ENCODE data around the gene PRR23E.

The PRR23E gene

DNA sequence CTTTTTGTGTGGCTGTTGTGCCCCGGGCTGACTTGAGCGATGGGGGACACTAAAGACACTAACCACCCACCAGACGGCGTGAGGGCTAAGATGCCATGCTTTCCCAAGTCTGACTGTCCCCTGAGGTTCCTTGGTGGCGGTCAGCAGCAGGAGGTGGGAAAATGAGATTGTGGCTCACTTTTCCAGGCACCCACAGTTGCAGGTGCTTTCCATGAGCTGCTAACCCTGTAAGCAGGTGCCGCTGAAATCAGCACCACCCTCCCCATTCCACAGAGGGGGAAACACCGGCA is 17.7 kb downstream of the PRR23E start:
- CTCF ChIA-PET: no interaction called here
- no peaks in the 10 kb centered on the region for H3K36me3 ChIP-seq (ENCODE audit: control insufficient read depth in 2 of 2, insufficient read depth in 1 of 2, low read length in 2 of 2)
- H3K4me3 ChIP-seq (ENCODE audit: low read depth, low read length): no peak overlapping the region
- no peak for TF ChIP-seq KLF8 (tag by site-specific recombination; IDR thresholded peaks at IDR 0.05)
- no peak for TF ChIP-seq ZNF157 (tag by site-specific recombination; IDR thresholded peaks at IDR 0.05)
- no peak for TF ChIP-seq ZBTB8A (tag by site-specific recombination; IDR thresholded peaks at IDR 0.05)
- TF ChIP-seq ZNF214 (tag by site-specific recombination; IDR thresholded peaks at IDR 0.05; ENCODE audit: borderline replicate concordance): no peak
- TF ChIP-seq, protein P1, sequence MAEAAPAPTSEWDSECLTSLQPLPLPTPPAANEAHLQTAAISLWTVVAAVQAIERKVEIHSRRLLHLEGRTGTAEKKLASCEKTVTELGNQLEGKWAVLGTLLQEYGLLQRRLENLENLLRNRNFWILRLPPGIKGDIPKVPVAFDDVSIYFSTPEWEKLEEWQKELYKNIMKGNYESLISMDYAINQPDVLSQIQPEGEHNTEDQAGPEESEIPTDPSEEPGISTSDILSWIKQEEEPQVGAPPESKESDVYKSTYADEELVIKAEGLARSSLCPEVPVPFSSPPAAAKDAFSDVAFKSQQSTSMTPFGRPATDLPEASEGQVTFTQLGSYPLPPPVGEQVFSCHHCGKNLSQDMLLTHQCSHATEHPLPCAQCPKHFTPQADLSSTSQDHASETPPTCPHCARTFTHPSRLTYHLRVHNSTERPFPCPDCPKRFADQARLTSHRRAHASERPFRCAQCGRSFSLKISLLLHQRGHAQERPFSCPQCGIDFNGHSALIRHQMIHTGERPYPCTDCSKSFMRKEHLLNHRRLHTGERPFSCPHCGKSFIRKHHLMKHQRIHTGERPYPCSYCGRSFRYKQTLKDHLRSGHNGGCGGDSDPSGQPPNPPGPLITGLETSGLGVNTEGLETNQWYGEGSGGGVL (tag by site-specific recombination; IDR thresholded peaks at IDR 0.05): no peak
- no peaks in the 10 kb centered on the region for H3K9me3 ChIP-seq (ENCODE audit: control insufficient read depth, insufficient read depth, low read depth, low read length)
- H3K4me1 ChIP-seq (ENCODE audit: control insufficient read depth, insufficient read depth, low read length): no peaks in the 10 kb centered on the region
- no peak overlapping the region for H3K27ac ChIP-seq (ENCODE audit: extremely low read depth, low read depth, low read length)
- POLR2A ChIA-PET: no interaction called here

DNA sequence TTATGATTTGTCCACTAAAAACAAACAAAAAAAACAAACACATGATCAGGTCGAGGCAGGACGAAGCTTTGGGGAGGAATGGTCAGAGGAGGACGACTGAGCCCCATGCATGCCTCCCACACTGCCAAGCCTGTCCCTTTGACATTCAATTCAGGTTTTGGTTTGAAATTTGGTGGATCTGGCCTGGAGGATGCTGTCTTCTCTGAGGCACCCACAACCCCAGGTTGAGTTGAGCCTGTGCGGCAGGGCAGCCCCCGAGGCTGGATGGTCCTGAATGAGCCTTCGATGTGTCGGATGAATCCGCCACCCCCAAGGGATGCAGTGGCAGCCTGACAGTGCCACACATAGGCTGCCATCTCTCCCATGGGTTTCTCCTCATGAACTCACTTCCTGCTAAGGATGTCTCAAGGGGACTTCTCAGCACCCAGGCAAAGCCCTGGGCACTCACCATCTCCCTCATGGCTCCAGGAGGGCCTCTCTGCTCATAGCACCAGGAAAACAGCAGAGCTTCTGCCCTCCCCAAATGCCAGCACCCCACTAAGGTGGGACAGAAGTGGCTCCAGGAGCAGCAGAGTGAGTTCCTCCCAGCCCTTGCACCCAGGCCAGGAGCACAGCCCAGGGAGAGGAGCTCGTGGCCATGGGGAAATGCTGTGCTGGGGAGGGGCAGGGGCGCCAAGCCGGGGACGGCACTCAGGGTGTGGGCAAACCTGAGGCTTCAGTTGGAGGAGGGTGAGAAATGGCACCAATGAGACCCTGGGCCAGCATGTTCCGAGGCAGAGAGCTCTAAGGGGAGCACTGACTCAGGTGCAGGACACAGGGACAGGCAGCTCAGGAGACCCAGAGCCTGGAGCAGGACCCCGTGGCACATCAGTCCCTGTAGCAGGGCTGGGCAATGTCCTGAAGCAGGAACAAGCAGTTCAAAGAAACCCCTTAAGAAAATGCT is 18.5 kb downstream of the PRR23E start:
- no peak for TF ChIP-seq ZNF174 (tag by site-specific recombination; IDR thresholded peaks at IDR 0.05)
- no peak for TF ChIP-seq ZNF768 (tag by site-specific recombination; IDR thresholded peaks at IDR 0.05)
- TF ChIP-seq ZNF530 (tag by site-specific recombination; IDR thresholded peaks at IDR 0.05; ENCODE audit: low read depth): no peak
- TF ChIP-seq, protein P2, sequence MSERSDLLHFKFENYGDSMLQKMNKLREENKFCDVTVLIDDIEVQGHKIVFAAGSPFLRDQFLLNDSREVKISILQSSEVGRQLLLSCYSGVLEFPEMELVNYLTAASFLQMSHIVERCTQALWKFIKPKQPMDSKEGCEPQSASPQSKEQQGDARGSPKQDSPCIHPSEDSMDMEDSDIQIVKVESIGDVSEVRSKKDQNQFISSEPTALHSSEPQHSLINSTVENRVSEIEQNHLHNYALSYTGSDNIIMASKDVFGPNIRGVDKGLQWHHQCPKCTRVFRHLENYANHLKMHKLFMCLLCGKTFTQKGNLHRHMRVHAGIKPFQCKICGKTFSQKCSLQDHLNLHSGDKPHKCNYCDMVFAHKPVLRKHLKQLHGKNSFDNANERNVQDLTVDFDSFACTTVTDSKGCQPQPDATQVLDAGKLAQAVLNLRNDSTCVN (tag by site-specific recombination; optimal IDR thresholded peaks at IDR 0.05): no peak
- no peak for TF ChIP-seq YY2 (tag by site-specific recombination; IDR thresholded peaks at IDR 0.05)
- TF ChIP-seq ZBTB20 (tag by site-specific recombination; IDR thresholded peaks at IDR 0.05): no peak
- no peak for TF ChIP-seq ZNF629 (tag by site-specific recombination; IDR thresholded peaks at IDR 0.05)
- TF ChIP-seq, protein P3, sequence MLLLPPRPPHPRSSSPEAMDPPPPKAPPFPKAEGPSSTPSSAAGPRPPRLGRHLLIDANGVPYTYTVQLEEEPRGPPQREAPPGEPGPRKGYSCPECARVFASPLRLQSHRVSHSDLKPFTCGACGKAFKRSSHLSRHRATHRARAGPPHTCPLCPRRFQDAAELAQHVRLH (tag by site-specific recombination; IDR thresholded peaks at IDR 0.05): no peak
- TF ChIP-seq ZBTB17 (tag by site-specific recombination; IDR thresholded peaks at IDR 0.05): no peak
- no peak for TF ChIP-seq ZNF777 (tag by site-specific recombination; IDR thresholded peaks at IDR 0.05; ENCODE audit: borderline replicate concordance)
- no peak for TF ChIP-seq ZNF76 (tag by site-specific recombination; IDR thresholded peaks at IDR 0.05; ENCODE audit: borderline replicate concordance, low read depth)
- TF ChIP-seq ZNF600 (tag by site-specific recombination; IDR thresholded peaks at IDR 0.05): no peak
- no peak for TF ChIP-seq KLF7 (tag by site-specific recombination; IDR thresholded peaks at IDR 0.05; ENCODE audit: borderline replicate concordance)
- TF ChIP-seq ZSCAN16 (tag by site-specific recombination; IDR thresholded peaks at IDR 0.05): no peak
- TF ChIP-seq, protein P4, sequence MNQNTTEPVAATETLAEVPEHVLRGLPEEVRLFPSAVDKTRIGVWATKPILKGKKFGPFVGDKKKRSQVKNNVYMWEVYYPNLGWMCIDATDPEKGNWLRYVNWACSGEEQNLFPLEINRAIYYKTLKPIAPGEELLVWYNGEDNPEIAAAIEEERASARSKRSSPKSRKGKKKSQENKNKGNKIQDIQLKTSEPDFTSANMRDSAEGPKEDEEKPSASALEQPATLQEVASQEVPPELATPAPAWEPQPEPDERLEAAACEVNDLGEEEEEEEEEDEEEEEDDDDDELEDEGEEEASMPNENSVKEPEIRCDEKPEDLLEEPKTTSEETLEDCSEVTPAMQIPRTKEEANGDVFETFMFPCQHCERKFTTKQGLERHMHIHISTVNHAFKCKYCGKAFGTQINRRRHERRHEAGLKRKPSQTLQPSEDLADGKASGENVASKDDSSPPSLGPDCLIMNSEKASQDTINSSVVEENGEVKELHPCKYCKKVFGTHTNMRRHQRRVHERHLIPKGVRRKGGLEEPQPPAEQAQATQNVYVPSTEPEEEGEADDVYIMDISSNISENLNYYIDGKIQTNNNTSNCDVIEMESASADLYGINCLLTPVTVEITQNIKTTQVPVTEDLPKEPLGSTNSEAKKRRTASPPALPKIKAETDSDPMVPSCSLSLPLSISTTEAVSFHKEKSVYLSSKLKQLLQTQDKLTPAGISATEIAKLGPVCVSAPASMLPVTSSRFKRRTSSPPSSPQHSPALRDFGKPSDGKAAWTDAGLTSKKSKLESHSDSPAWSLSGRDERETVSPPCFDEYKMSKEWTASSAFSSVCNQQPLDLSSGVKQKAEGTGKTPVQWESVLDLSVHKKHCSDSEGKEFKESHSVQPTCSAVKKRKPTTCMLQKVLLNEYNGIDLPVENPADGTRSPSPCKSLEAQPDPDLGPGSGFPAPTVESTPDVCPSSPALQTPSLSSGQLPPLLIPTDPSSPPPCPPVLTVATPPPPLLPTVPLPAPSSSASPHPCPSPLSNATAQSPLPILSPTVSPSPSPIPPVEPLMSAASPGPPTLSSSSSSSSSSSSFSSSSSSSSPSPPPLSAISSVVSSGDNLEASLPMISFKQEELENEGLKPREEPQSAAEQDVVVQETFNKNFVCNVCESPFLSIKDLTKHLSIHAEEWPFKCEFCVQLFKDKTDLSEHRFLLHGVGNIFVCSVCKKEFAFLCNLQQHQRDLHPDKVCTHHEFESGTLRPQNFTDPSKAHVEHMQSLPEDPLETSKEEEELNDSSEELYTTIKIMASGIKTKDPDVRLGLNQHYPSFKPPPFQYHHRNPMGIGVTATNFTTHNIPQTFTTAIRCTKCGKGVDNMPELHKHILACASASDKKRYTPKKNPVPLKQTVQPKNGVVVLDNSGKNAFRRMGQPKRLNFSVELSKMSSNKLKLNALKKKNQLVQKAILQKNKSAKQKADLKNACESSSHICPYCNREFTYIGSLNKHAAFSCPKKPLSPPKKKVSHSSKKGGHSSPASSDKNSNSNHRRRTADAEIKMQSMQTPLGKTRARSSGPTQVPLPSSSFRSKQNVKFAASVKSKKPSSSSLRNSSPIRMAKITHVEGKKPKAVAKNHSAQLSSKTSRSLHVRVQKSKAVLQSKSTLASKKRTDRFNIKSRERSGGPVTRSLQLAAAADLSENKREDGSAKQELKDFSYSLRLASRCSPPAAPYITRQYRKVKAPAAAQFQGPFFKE (tag by site-specific recombination; IDR thresholded peaks at IDR 0.05; ENCODE audit: borderline replicate concordance): no peak

More for the DNA sequence above, 18.5 kb downstream of the PRR23E start:
- Histone ChIP-seq H3K4me3 (ENCODE audit: low read depth, low read length) (no peak overlapping the region), H3K9me3 (ENCODE audit: control insufficient read depth, insufficient read depth, low read depth, low read length) (no peaks in the 10 kb centered on the region), H3K4me1 (ENCODE audit: control insufficient read depth, insufficient read depth, low read length) (no peaks in the 10 kb centered on the region), H3K36me3 (ENCODE audit: control insufficient read depth in 2 of 2, insufficient read depth in 1 of 2, low read length in 2 of 2) (no peaks in the 10 kb centered on the region), H3K27ac (ENCODE audit: extremely low read depth, low read depth, low read length) (no peak overlapping the region)
- ChIA-PET CTCF (no interaction called here), POLR2A (no interaction called here)

Data from HEK293 (cell line).